GM19351 (cell line): Measurements from ENCODE around the gene SLC22A17.

ENCODE experiments used
- ATAC-seq: cut with Tn5 transposase; IDR thresholded peaks from one replicate; pipeline ENCODE4 v1.9.1; 2021; ENCODE audit warnings: mild to moderate bottlenecking, moderate library complexity; ENCODE audit not compliant: unreplicated experiment

The SLC22A17 gene

DNA sequence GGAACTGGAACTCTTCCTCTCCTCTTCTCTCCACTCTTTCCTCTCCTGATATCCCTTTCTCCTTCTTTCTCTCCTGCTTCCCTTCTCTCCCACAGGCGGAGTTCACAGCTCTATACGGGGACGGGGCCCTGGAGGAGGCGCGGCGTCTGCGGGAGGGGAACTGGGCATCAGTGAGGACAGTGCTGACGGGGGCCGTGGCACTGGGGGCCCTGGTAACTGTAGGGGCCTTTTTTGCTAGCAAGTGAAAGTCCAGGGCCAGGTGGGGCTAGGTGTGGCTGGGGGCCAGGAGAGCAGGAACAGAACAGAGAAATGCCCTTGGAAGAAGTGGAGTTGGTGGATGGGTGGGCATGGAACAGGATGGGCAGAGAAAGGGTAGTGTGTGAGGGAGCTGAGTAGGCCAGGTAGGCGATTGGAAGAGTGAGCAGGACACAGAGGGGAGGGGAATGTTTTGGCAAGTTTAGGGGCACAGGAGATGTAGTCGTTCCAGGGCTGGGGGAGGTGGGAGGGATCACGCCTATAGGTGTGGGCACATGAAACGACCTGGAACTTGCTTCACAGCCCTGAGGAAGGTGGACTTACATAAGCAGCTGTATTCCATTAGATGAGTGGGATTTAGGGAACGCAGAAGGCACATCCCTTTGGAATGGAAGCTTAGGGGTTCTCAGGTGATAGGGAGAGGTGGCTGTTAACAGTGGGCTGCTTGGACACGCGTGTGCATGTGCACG is 43.8 kb downstream of the SLC22A17 start:
- no peak for ATAC-seq

DNA sequence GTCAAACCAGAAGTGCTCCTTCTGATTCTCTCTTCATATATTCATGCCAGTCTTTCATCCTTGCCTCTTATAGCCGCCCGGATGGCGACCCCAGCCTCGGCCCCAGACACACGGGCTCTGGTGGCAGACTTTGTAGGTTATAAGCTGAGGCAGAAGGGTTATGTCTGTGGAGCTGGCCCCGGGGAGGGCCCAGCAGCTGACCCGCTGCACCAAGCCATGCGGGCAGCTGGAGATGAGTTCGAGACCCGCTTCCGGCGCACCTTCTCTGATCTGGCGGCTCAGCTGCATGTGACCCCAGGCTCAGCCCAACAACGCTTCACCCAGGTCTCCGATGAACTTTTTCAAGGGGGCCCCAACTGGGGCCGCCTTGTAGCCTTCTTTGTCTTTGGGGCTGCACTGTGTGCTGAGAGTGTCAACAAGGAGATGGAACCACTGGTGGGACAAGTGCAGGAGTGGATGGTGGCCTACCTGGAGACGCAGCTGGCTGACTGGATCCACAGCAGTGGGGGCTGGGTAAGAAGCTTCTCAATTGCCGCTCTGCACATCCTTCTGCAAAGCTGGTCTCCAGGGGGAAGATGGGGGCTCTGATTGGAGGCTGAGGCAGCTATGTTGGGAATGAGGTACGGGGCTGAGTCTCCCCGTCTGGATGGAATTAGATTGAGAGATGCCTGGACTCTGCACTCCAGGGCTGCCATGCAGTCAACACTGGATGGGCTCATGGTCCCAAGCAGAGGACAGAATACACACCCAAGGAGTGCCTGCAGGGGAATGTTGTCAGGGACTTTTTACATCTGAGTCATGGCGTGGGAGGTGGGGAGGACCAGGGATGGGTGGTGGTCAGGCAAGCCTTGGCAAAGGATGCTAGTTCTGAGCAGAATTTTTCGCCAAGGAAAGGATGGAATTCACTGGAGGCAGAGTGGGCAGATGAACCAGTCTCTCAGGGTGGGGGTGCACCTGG is 44.7 kb downstream of the SLC22A17 start:
- ATAC-seq, result no peak

DNA sequence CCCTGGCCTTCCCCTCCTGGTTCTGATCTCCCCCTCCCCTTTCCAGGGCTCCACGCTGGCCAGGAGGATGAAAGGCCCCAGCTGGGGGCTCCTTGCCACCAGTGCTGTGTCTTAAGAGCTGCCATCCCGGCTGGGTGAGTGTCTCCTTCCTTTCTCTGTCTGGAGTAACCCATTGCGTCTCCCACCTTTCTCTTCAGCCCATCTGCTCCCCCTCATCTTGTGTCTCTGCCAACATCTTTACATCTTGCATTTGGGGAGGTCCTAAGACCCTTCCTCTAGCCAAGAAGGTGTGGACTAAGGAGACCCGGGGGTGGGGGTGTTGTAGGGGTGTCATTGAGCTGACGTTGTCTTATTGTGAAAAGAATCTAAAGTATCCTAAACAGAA is 45.5 kb downstream of the SLC22A17 start:
- no peak for ATAC-seq

DNA sequence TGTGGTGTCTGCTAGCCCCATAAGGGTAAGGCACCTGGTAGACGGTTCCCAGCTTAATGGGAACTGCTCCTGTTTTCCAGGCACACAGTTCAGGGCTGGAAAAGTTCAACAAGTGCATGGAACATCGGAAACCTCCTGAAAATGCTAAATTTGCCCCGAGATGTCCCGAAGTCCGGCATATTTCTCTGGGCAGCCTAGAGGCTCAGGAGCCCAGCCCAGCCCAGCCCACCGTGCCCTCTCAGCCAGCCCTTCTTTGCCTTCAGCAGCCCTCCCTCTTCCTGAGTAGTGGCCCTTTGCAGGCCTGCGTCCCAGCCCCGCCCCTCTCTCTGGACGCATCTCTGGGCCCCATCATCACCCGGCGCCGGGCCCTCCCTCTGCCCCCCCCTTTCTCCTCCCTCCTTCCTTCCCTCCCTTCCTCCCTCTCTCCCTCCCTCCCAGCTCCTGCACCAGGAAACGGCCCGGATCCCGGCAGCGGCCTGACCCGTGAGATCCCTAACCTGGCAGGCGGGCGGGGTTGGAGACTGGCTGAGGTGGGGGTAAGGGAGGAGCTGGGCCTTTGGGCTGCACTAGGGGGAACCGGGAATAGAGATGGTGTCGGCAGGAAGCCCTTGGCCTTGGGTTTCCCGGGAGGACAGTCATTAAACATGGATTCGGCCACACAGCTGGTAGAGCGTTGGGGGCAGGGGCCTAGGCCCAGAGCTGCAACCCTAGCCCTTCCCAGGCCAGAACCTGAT is 46.1 kb downstream of the SLC22A17 start, which contains the start of gene BCL2L2:
Gene BCL2L2, plus strand, starts transcription at position 422 of the 734 bp plus-strand sequence. CDS start 935 bp downstream, outside the sequence.
- no peak for ATAC-seq

DNA sequence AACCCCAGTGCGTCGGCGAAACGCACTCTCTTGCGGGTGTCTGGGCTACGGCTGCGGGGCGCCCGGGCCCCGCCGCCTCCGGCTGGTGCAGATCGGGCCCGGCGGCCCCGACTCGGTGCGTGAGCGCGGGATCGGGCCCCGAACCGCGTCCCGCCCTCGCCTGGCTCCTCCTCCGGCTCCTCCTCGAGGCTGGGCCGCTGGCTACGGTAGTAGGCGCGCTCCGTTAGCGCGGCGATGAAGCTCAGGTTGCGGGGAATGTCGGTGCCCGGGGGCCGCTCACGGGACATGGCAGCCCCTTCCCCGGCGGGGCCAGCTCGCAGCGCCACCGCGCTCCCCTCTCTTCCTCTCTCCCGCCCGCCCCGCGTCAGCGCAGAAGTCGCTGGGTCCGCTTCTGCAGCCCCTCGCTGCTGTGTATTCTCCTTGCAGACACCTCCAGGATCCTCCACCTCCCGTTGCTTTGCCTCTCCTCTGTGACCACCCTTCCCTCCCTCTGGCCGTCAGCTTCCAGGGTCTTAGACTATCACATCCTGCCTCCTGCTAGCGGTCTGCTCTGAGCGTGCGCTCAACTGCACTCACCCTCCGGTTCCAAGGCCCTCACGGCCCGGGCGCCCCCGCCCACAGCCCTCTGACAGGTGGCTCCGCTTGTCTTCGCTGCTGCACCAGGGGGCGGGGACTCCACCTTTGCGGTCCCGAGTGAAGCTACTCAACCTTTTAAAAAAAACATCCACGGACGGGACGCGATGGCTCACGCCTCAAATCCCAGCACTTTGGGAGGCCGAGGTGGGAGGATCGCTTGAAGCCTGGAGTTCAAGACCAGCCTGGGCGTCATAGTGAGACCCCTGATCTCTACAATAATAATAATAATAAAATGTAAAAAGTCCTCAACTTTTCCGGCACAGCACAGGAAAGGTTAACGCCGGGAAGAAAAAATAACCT is 50.1 kb downstream of the SLC22A17 start, which contains the start of gene PPP1R3E:
Gene PPP1R3E, minus strand, starts transcription at position 570 of the 936 bp plus-strand sequence. Its CDS starts 283 bp downstream, at position 287.
- ATAC-seq, result peak; percentile 40

DNA sequence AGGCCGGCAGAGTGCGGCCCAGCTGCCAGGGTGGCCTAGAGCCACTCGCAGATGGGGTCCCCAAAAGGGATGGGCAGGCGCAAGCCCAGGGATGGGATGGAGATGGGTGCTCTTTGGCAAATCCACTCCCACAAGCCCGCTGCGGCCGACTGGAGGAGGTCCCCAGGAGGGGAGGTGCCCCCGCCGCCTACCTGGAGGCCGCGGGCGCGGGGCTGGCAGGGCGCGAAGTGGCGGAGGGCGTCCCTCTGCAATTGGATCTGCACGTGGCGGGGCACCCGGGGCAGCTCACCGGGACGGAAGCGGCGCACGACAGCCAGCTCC is 50.8 kb downstream of the SLC22A17 start:
- peak; percentile 9 for ATAC-seq

DNA sequence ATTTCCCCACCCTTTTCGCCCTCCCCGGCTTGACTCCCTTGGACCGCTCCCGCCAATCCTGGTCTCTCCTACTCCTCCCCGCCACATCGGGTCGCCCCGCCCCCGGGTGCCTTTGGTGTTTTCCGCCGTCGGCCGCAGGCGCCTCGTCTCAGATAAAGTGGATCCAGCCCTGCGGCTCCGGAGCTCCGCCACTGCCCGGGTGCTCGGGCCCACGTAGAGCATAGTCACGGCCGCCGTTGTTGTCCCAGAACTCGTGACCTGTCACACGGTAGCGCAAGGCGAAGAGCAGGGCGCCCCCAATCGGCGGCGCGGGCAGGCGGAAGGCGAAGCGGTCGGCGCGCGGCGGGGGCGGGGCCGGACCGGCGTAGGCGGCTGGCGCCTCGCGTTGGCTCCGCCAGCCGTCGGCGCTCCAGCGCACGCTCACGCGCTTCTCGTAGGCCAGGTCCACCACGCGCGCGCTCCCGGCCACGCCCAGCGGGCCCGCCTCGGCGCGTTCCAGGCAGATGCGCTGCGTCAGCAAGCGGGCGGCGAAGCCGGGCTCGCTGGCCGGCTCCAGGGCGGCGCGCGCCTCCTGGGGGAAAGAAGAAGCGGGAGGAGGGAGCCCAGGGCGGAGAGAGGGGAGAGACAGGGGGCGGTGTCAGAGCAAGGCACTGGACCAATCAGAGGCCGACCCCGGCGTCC is 51.3 kb downstream of the SLC22A17 start:
- ATAC-seq, result peak; percentile 74

DNA sequence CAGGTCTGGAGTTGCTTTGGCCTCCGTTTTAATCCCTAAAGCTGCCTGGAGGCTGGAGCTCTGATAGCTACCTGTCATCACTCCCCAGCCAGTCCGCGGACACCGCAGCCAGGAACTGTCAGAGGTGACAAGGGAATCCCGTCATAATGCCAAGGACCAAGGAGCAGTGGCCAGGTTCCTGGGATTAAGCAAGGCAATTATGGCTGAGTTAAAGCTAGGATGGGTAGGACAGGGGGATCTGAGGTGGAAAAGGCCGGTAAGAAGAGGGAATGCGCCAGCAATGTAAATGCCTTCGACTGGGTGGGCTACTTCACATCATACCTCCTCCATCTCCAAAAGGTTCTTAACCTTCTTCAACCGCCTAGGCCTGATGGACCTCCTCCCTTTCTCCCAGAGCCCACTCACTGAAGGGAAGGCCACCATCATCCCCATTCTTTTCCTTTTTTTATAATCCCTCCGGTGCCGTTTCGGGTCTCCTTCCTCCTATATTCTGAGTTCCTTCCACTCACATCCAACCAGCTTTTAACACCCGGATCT is 51.9 kb downstream of the SLC22A17 start:
- ATAC-seq, result no peak

DNA sequence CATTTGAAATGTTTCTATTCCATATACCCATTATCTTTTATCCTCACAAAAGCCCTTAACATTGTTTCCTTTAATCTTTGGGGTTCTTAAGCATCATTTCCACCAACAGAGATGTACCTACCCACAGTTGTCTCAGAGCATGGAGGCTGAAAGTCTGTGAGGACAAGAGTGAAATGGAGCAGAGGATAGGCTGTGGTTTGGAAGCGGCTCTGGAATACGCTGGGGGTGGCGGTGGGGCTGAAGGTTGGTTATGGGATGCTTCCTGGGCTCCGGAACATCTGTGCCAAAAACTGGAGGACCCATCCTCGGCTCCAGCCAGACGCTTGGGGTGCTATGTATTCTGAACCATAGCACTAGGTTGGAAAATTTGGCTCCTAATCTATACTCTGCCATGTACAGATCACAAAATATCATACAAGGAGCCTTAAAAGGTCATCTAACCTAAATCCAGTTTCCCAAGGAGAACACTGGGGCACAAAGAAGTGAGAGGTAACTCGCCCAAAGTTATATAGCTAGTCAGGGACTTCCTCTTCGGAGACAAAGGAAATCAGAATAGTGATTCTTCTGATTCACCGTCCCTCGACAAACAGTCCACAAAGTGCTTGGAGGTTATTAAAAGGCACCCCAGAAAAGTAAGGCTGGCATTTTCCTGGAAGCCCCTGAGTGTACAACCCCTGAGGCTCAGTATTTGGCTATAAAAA is 52.6 kb downstream of the SLC22A17 start:
- no peak for ATAC-seq

DNA sequence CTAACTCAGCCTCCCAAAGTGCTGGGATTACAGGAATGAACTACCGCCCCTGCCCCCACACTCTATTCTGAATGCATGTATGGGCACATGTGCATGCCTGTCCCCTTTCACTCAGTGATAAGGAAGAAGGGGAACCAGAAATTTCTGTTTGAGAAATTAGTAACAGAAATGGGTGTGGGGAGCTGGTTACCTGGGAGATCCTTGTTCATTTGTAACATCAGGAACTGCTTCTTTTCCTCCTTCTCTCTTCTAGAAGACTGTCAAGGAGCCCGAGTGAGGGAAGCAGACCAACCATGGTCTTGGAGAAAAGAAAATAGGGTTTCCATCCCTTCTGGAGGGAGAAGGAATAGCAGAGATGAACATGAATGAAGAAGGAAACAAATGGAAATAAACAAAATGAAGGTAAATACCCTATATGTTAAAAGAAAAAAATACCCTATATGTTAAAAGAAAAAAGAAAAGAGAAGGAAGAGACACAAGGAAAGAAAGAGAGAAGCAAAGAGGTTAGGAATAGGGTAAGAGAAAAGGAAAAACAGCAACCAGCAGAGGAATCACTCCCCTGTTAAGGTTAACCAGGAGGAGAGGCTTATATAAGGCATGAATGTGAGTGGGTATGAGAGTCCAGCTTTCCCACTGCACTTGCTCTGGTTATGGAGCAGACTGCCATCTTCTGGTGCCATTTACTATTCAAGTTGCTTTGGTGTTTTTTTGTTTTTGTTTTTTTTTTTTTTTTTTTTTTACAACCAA is 53.3 kb downstream of the SLC22A17 start:
- ATAC-seq, result no peak

DNA sequence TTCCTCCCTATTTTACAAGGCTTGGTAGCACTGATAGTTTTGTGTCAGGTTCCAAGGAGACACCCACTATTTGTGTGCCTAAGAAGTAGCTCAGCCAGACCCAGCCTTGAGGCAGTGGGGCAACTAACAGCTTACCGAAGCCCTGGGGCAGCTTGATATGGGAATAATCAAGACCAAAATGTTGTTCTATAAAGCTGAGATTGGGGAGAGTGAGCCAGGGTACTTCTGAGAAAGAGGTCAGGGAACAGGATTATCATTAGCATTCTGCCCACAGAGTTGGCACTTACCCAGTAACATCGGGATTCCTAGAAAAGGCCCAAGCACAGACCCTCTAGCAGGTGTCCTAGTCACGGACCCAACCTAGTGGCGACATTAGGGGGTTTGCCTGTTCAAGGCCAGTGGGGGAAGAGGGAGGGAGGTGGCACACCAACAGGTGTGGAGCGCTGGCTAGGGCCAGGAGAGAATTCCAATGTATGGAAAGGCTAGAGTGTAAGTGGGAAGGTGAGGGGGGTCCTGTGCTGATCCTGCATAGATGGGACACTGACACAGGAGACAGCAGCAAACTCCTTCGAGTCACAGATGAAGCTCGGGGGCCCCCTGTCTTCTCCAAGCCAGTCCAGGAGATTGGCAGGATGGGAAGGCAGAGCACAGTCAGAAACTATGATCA is 54.9 kb downstream of the SLC22A17 start:
- ATAC-seq, result no peak

DNA sequence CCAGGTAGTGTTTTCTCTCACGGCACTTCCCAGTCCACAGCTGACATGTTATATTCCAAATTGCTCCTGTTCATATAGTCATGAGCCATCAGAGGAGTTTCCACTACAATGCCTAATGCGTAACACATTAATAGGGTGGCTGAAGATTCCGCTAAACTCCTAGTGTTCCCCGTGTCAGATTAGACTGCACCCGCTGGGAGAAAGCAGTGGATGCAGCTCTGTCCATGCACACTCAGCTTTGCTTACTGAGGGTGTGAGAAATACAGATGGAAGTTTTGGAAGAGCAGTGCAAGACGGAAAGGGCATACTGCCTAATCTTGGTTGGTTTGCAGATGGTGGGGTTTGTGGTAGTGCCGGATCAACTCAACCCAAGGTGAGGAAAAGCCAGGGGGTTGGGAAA is 55.6 kb downstream of the SLC22A17 start:
- ATAC-seq, result no peak
